GM18520 (cell line): ENCODE results near the gene KLHL17.
"Not testable (repeated sequence)": the region's sequence is repeated elsewhere in the genome, so short reads cannot be mapped to it uniquely, and the experiment has no call there.

Experiments
- ATAC-seq: cut with Tn5 transposase; IDR thresholded peaks from one replicate; pipeline ENCODE4 v1.9.1; 2021; ENCODE audit not compliant: unreplicated experiment

KLHL17 gene

GRCh38 chr1:935751-936231 is 24.6 kb upstream of the KLHL17 start:
- no peak for ATAC-seq

DNA sequence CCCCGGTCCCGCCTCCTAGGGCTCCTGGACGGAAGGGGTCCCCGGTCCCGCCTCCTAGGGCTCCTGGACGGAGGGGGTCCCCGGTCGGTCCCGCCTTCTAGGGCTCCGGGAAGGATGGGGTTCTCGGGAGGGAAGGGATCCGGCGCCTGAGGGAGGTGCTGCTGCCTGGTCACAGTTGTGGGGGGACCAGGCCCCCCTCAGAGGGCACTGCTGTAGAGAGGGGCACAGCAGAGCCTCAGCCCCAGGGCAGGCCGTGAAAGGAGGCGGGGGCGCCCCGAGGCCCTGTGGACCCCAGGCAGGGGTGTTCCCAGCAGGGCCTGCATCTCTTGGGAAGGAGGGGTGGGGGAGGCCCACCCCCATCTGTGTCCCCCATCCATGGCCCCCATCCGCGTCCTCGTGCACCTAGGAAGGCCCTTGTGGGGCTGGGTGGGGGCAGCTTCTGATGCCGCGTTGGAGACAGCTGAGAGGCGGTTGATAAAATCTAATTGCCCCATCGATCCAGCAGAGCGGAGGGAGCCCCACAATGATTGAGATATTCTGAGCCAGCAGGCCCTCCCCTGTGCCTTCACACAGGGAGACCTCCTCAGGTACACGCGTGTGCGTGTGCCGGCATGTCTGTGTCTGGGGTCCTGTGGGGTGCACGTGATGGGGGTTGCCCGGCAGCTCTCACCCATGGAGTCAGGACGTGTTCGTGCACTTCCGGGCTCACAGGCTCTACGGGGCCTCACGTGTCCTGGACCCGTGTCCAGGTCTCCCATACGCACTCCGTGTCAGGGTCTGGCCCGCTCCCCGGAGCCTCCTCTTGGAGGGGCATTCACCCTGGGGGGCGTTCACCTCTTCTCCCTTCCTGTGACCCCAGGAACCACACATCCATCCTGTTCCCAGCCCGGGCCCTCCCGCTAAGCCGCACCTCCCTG is 23.8 kb upstream of the KLHL17 start:
- ATAC-seq: no peak

DNA sequence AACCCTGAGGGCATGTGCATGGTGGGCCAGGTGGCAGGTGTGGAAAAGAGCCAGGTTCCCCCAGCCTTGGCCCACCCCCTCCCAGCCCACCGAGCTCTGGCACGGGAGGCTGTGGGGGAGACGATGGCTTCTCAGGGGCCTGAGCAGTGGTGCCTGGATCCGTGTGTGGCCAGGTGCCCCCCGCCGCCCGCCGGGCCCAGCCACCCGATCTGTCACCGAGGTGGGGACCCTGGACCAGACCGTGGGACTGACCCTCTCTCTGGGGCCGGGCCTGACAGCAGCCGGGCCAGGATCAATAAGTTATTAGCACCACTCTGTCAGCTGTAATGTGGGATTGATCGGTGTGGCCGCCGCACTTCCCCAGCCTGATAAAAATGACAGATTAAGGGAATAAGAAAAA is 22.9 kb upstream of the KLHL17 start:
- no peak for ATAC-seq

- no peak for ATAC-seq
Observed at GRCh38 chr1:938088-938683, 22.2 kb upstream of the KLHL17 start.

DNA sequence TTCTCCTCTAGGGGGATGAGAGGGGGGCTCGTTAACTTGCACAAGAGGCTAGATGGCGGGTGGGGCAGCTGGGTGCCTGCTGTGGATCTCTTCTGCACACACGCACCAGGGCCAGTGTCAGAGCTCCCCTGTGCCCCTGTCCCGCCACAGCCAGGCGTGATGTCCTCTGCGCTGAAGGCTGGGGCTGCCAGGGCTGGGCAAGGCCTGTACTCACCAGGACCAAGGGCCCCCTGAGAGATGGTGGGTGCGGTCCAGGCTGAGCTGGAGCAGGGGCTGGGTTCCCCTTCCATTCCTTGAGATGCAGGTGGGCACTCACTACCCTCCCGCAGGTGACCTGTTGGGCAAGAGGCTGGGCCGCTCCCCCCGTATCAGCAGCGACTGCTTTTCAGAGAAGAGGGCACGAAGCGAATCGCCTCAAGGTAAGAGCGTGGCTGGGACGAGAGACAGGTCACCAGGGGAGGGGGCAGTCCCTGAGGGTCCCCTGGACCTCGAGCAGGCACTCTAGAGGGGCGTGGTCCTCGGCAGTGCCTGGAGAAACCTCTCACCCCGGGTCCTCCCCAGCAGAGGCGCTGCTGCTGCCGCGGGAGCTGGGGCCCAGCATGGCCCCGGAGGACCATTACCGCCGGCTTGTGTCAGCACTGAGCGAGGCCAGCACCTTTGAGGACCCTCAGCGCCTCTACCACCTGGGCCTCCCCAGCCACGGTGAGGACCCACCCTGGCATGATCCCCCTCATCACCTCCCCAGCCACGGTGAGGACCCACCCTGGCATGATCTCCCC is 21.5 kb upstream of the KLHL17 start:
- ATAC-seq: no peak

- no peak for ATAC-seq
Observed at GRCh38 chr1:939511-940106, 20.8 kb upstream of the KLHL17 start.

DNA sequence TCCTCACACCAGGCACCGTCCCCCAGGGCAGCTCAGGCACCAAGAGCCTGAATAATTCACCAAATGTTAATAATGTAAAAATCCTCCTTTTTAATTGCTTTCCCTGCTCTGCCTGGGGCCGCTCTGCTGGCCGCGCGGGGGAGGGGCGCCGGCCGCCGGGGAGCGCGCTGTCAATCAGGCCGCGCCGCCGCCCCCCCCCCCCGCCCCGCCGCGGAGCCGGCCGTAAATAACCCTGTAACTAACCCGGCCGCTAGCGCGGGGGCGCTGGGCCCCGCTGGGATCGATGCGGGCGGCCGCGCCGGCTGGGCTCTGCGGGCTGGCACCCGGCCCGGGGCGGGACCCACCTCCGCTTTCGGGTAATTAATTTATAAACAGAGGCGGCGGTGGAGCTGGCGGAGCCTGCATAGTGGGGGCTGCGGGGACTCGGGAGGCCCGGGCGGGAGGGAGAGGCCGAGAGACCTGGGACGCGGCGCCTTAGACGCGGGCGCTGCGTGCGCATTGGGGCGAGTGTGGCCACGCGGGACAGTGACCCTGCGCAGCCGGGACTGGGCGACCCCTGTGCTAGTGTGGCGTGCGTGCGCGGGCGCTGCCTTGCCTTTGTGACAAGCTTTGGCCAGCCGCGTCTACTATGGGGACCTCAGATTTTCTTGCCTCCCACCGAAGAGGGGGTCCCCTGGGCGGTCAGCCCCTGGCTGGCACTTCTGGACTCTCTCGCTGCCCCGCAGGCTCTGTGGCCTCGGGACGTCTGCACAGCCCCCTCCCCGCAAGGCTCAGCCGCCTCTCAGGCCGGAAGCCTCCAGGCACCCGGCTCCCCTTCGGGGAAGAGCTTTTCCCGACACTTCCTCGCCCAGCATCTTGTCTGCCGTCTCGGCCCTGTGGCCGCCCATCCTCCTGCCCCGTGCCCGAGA is 20.0 kb upstream of the KLHL17 start:
- ATAC-seq: no peak

DNA sequence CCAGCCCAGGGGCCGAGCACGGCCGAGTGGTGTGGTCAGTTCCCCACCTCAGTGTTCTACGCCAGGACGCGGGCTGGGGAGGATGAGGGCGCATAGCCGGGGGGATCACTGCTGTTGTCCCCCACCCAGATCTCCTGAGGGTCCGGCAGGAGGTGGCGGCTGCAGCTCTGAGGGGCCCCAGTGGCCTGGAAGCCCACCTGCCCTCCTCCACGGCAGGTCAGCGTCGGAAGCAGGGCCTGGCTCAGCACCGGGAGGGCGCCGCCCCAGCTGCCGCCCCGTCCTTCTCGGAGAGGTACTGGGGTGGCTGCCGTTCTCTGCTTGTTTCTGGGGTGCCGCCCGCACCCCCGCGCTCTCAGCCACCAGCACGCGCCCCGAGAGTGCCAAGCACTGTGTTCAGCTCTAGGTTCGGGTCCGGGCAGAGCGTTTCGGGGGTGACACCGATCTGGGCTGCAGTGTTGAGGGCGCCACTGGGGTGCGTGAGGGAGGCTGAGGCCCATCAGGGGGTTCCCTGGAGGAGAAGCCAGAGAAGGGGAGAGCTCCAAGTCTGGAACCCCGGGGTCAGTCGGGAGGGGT is 19.3 kb upstream of the KLHL17 start:
- ATAC-seq: no peak

DNA sequence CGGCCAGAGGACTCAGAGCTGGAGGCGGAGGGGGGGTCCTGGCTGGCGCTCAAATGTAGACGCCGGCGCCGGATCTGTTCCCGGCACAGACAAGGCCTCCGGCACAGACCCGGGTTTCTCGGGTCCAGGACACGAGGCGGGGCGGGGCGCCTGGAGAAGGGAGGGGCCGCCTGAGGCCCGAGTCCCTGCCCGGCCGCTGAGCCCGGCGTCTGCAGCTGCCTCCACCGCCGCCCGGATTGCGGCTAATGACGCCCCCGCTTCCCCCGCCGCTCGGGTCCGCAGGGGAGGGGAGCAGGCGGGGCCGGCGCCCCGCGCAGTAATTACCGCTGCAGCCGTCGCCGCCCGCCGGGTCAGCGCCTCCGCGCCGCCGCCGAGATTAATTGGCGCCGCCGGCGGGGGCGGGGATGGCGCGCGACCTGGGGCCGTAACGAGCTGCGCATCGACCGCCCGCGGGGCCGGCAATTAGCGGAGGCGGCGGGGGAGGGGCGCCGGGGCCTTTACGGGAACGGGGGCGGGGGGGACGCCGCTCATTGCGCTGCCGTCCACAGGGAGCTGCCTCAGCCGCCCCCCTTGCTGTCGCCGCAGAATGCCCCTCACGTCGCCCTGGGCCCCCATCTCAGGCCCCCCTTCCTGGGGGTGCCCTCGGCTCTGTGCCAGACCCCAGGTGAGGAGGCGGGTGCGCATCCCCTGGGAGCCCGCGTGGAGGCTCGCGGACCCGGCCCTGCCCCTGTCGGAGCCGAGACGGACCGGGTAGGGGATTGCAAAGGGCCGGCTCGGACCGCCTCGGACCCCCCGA is 18.6 kb upstream of the KLHL17 start:
- no peak for ATAC-seq

GRCh38 chr1:942411-942821 is 18.0 kb upstream of the KLHL17 start:
- ATAC-seq: no peak

- no peak for ATAC-seq
Observed at GRCh38 chr1:942864-943533, 17.4 kb upstream of the KLHL17 start.

GRCh38 chr1:943545-944340 is 16.6 kb upstream of the KLHL17 start:
- no peak for ATAC-seq

GRCh38 chr1:944341-945325 is 15.8 kb upstream of the KLHL17 start:
- no peak for ATAC-seq

DNA sequence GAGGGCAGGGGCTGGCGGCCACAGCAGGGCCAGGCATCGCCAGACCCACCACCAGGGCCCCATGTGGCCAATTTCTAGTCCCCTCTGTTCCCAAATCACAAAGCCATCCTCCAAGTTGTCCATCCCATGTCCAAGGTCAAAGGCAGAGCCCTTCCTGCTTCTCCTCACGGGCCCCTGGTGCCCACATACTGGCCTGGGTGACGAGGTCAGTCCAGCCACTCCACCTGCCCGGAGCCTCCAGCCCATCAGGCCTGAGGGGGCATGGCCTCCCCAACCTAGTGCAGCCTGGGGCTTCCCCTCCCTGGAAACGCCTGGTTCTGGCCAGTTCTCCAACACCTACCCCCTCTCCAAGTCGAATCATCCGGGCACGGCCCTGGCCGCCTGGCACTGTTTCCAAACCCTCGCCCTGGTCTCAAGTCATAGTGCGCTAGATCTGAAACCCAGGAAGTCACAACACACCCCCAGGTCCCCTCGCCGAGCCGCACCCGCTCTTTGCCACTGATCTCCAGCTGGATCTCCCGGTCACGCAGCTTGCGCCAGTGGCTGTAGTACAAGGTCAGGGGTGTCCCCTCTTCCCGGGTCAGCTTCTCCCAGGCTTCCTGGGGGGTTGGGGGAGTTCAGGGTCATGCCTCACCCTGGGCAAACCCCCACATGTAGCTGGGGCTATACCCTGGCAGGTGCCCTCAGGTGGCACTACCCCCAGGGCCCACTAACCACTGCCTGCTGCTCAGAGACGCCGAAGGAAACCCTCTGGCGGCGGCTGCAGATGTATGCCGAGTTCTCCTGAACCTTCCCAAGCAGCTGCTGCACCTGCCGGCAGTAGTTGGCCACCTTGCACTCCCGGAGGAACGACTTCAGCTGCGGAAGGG is 14.5 kb upstream of the KLHL17 start:
- ATAC-seq: no peak

- ATAC-seq: not testable (repeated sequence)
Observed at GRCh38 chr1:946811-947210, 13.6 kb upstream of the KLHL17 start.

GRCh38 chr1:947958-948357 is 12.4 kb upstream of the KLHL17 start:
- no peak for ATAC-seq
